Measurements from ENCODE around the gene NFATC1. TPM values are rescaled to one million over a fixed set of nuclear protein-coding genes. Genes with fewer than 3 reads are reported as not detected.

NFATC1 gene
- total and polyA plus RNA-seq, 2 experiments from 2014 or later, result 7.5 to 9.8 TPM

DNA sequence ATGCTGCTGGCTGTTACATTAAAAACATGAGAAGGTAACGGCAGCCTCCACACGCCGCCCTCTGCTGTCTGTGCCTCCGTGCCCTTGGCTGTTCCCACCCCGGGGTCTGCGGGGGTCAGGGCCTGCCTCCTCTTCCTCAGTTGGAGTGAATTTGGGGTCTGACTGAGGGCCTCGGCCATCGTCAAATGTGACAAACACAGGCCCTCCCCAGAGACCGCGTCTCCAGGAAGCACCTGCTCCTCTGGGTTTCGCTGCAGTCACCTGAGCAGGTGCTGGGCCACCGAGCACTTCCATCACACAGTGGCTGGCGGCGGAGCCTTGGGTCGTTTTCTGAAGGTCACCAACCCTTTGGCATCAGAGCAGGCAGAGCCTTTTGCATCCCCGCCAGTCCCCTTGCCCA is 70.9 kb downstream of the NFATC1 start:
- H3K9me3 ChIP-seq (ENCODE audit: low read depth), result no peaks in the 10 kb centered on the region
- H3F3A ChIP-seq (ENCODE audit: insufficient read depth), result no peaks in the 10 kb centered on the region
- no peaks in the 10 kb centered on the region for H3K9me2 ChIP-seq (ENCODE audit: insufficient read depth)
- H3K4me1 ChIP-seq (ENCODE audit: insufficient read depth), result no peaks in the 10 kb centered on the region
- H3K9ac ChIP-seq, result no peak overlapping the region
- H3K4me2 ChIP-seq (ENCODE audit: unreplicated experiment), result no peak overlapping the region
- no peak for TF ChIP-seq EZH2phosphoT487 (IDR thresholded peaks at IDR 0.05; ENCODE audit: insufficient read depth, low read depth)
- TF ChIP-seq EZH2 (IDR thresholded peaks at IDR 0.05; ENCODE audit: insufficient read depth, poor library complexity, severe bottlenecking), result no peak
- H4K20me1 ChIP-seq (ENCODE audit: insufficient read depth), result no peaks in the 10 kb centered on the region
- H3K36me3 ChIP-seq (ENCODE audit: low read depth), result no peaks in the 10 kb centered on the region
- no peak for DNase-seq
- no peaks in the 10 kb centered on the region for H3K79me2 ChIP-seq (ENCODE audit: insufficient read depth)
- in situ Hi-C loops (cut with MboI), result no loop called here
- H2AFZ ChIP-seq, result no peak overlapping the region
- WGBS, 2 experiments (ENCODE audit: low coverage in 1 of 2, low lambda C conversion rate in 2 of 2, missing lambda C conversion rate in 2 of 2), result 95% methylated on average over 15 to 16 of the region's 16 CpGs
- no peaks in the 10 kb centered on the region for H3K27me3 ChIP-seq (replicated peaks; ENCODE audit: insufficient read depth)
- no peak overlapping the region for H3K27ac ChIP-seq
- no peak overlapping the region for H3K4me3 ChIP-seq

GRCh38 chr18:79467126-79467525 is 71.4 kb downstream of the NFATC1 start:
- Histone ChIP-seq H3K36me3 (ENCODE audit: low read depth) (no peaks in the 10 kb centered on the region), H4K20me1 (ENCODE audit: insufficient read depth) (no peaks in the 10 kb centered on the region), H3K27ac (no peak overlapping the region), H3K4me1 (ENCODE audit: insufficient read depth) (no peaks in the 10 kb centered on the region), H3K9me2 (ENCODE audit: insufficient read depth) (no peaks in the 10 kb centered on the region), H2AFZ (no peak overlapping the region), H3K4me3 (no peak overlapping the region), H3K79me2 (ENCODE audit: insufficient read depth) (no peaks in the 10 kb centered on the region), H3K9ac (no peak overlapping the region), H3K4me2 (ENCODE audit: unreplicated experiment) (no peak overlapping the region), H3F3A (ENCODE audit: insufficient read depth) (no peaks in the 10 kb centered on the region), H3K9me3 (ENCODE audit: low read depth) (no peaks in the 10 kb centered on the region), H3K27me3 (replicated peaks; ENCODE audit: insufficient read depth) (no peaks in the 10 kb centered on the region)
- in situ Hi-C loops (cut with MboI), result no loop called here
- WGBS, 2 experiments (ENCODE audit: low coverage in 1 of 2, low lambda C conversion rate in 2 of 2, missing lambda C conversion rate in 2 of 2), result 98% methylated on average over 29 to 33 of the region's 33 CpGs
- no peak for DNase-seq
- TF ChIP-seq EZH2 (IDR thresholded peaks at IDR 0.05; ENCODE audit: insufficient read depth, poor library complexity, severe bottlenecking) (no peak), EZH2phosphoT487 (IDR thresholded peaks at IDR 0.05; ENCODE audit: insufficient read depth, low read depth) (no peak)

DNA sequence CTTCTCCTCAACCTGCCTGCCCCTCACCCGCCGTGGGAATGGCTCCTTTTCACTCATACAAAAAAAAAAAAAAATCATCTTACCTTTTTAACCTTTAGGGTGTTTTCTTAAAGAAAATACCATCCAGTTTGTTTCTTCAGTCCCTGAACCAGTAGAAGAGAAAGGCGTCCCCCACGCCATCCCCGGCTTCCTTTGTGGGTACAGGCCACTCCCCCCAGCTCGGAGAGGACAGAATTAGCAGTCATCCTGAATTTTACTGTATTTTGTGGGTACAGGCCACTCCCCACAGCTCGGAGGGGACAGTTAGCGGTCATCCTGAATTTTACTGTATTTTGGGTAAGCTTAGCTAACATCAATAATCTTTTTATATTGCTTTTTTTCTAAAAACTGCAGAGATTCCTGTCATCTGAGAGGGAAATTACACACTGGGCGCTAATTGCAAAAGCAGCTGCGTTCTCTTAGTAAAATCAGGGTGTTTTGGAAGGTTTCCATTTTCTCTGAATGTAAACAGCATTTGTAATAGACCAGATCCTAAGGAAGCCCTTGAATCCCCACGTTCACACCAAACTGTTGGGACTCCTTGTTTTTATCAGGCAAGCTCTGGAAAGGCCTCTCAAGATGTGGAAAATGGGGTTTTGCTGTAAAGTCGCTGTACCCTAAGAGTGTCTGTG is 72.5 kb downstream of the NFATC1 start:
- Histone ChIP-seq H3K27ac (no peak overlapping the region), H3K79me2 (ENCODE audit: insufficient read depth) (no peaks in the 10 kb centered on the region), H3K4me3 (no peak overlapping the region), H2AFZ (no peak overlapping the region), H3K36me3 (ENCODE audit: low read depth) (no peaks in the 10 kb centered on the region), H3K9ac (no peak overlapping the region), H3K4me1 (ENCODE audit: insufficient read depth) (no peaks in the 10 kb centered on the region), H3K9me2 (ENCODE audit: insufficient read depth) (no peaks in the 10 kb centered on the region), H3K27me3 (replicated peaks; ENCODE audit: insufficient read depth) (no peaks in the 10 kb centered on the region), H3F3A (ENCODE audit: insufficient read depth) (no peaks in the 10 kb centered on the region), H3K9me3 (ENCODE audit: low read depth) (no peaks in the 10 kb centered on the region), H4K20me1 (ENCODE audit: insufficient read depth) (no peaks in the 10 kb centered on the region), H3K4me2 (ENCODE audit: unreplicated experiment) (no peak overlapping the region)
- no peak for TF ChIP-seq EZH2 (IDR thresholded peaks at IDR 0.05; ENCODE audit: insufficient read depth, poor library complexity, severe bottlenecking)
- TF ChIP-seq EZH2phosphoT487 (IDR thresholded peaks at IDR 0.05; ENCODE audit: insufficient read depth, low read depth), result no peak
- in situ Hi-C loops (cut with MboI), result no loop called here
- no peak for DNase-seq
- WGBS, 2 experiments (ENCODE audit: low coverage in 1 of 2, low lambda C conversion rate in 2 of 2, missing lambda C conversion rate in 2 of 2), result 93 to 96% methylated on average over 12 of the region's 12 CpGs

DNA sequence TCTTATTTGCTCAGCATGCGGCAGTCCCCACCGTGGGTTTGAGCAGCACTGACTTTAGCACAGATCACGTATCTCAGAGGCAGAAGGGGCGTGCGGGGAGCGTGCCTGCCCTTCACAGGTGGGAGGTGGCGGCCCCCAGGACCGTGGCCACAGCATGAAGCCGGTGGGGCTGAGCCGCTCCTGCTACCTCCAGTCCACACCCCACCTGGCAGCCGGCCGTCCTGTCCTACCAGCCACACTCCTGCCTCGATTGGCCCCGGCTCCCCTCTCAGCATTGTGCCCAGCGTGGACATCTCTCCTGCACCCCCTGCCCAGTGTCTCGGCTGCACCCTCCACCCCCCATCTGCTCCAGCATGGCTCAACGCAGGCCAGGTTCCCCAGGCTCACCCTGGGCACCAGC is 73.6 kb downstream of the NFATC1 start:
- TF ChIP-seq EZH2phosphoT487 (IDR thresholded peaks at IDR 0.05; ENCODE audit: insufficient read depth, low read depth) (no peak), EZH2 (IDR thresholded peaks at IDR 0.05; ENCODE audit: insufficient read depth, poor library complexity, severe bottlenecking) (no peak)
- Histone ChIP-seq H3K9me3 (ENCODE audit: low read depth) (no peaks in the 10 kb centered on the region), H3K36me3 (ENCODE audit: low read depth) (no peaks in the 10 kb centered on the region), H3K27ac (no peak overlapping the region), H2AFZ (no peak overlapping the region), H3K4me3 (no peak overlapping the region), H3K9me2 (ENCODE audit: insufficient read depth) (no peaks in the 10 kb centered on the region), H4K20me1 (ENCODE audit: insufficient read depth) (no peaks in the 10 kb centered on the region), H3K4me1 (ENCODE audit: insufficient read depth) (no peaks in the 10 kb centered on the region), H3K9ac (no peak overlapping the region), H3K27me3 (replicated peaks; ENCODE audit: insufficient read depth) (no peaks in the 10 kb centered on the region), H3F3A (ENCODE audit: insufficient read depth) (no peaks in the 10 kb centered on the region), H3K4me2 (ENCODE audit: unreplicated experiment) (no peak overlapping the region), H3K79me2 (ENCODE audit: insufficient read depth) (no peaks in the 10 kb centered on the region)
- no peak for DNase-seq
- in situ Hi-C loops (cut with MboI), result no loop called here
- WGBS, 2 experiments (ENCODE audit: low coverage in 1 of 2, low lambda C conversion rate in 2 of 2, missing lambda C conversion rate in 2 of 2), result 95 to 98% methylated on average over 12 to 17 of the region's 17 CpGs
